Measurements from ENCODE around the gene TMEM238. TPM values are rescaled to one million over a fixed set of nuclear protein-coding genes. Genes with fewer than 3 reads are reported as not detected.
"Not testable (repeated sequence)": the region's sequence is repeated elsewhere in the genome, so short reads cannot be mapped to it uniquely, and the experiment has no call there.

TMEM238 gene
- total RNA-seq, 2 experiments from 2014 or later, result 9.4 to 10.6 TPM

DNA sequence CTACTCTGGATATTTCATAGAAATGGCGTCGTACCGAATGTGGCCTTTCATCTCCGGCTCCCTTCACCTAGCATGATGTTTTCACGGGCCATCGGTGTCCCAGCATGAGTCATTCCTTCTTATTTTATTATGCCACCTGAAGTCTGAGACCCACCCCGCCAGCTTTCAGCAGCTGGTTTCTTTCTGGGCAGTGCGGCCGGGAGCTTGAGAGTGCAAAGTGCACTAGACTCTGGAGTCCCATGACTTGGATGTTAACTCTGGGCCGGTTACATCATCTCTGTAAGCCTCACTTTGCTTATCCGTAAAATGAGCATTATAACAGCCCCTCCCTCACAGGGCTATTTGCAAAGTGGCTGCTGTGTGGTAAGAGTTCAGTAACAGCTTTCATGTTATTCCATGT, 50.2 kb downstream of the TMEM238 start:
- ChIA-PET POLR2A (no interaction called here), CTCF (no interaction called here)
- Mint-ChIP-seq H3K27me3 (peaks cover 6% of the 10 kb centered on the region), H3K4me3 (no peak overlapping the region), H3K4me1 (ENCODE audit: low read depth) (peaks cover 6% of the 10 kb centered on the region), H3K36me3 (ENCODE audit: low read depth) (no peaks in the 10 kb centered on the region), H3K9me3 (no peaks in the 10 kb centered on the region), H3K27ac (no peak overlapping the region)
- no peak for TF ChIP-seq CTCF (IDR thresholded peaks at IDR 0.05)
- ATAC-seq, result no peak
- no peak for DNase-seq
- intact Hi-C loops (cut with micrococcal nuclease), result no loop called here

DNA sequence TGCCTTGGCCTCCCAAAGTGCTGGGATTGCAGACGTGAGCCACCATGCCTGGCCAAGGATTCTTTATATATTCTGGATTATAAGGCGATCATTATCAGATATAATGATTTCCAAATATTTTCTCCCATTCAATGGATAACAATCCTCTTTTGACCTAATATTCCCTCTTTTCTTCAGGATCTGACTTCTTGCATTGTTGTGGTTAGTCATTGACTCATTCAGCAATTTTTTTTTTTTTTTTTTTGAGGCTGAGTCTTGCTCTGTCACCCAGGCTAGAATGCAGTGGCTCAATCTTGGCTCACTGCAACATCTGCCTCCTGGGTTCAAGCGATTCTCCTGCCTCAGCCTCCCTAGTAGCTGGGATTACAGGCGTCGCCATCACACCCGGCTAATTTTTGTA, 54.3 kb downstream of the TMEM238 start:
- H3K27ac Mint-ChIP-seq; H3K9me3 Mint-ChIP-seq; H3K27me3 Mint-ChIP-seq; POLR2A ChIA-PET; H3K4me3 Mint-ChIP-seq; H3K36me3 Mint-ChIP-seq (ENCODE audit: low read depth); H3K4me1 Mint-ChIP-seq (ENCODE audit: low read depth); intact Hi-C loops (cut with micrococcal nuclease); CTCF ChIA-PET; ATAC-seq; DNase-seq: not testable (repeated sequence)

Other genes starting within 250 kb of the TMEM238 start
- not detected for gene TNNT1, start 235.1 kb downstream of the TMEM238 start, total RNA-seq
- gene TNNI3, start 226.6 kb downstream of the TMEM238 start, total RNA-seq, result not detected
- gene DNAAF3, start 217.7 kb downstream of the TMEM238 start, total RNA-seq, result not detected
- not detected for gene SYT5, start 204.0 kb downstream of the TMEM238 start, total RNA-seq
- not detected for gene PTPRH, start 174.8 kb downstream of the TMEM238 start, total RNA-seq
- gene TMEM86B, start 155.5 kb downstream of the TMEM238 start, total RNA-seq, result 1 to 10 TPM; 5.8 to 6.2 TPM
- 100 to 1,000 TPM; 197 to 207 TPM for gene PPP6R1, start 125.3 kb downstream of the TMEM238 start, total RNA-seq
- gene HSPBP1, start 104.2 kb downstream of the TMEM238 start, total RNA-seq, result 10 to 100 TPM; 46.4 to 47.1 TPM
- 1 to 10 TPM; 5.1 to 5.8 TPM for gene BRSK1, start 100.3 kb downstream of the TMEM238 start, total RNA-seq
- gene TMEM150B, start 59.0 kb downstream of the TMEM238 start, total RNA-seq, result not detected
- 10 to 100 TPM; 32.6 to 33.1 TPM for gene KMT5C, start 44.4 kb downstream of the TMEM238 start, total RNA-seq
- not detected for gene COX6B2, start 29.6 kb downstream of the TMEM238 start, total RNA-seq
- not detected for gene GARIN5B, start 21.0 kb downstream of the TMEM238 start, total RNA-seq
- under 1 TPM in 1 of 2 experiments, not detected in 1; 0.18 TPM for gene IL11, start 13.8 kb downstream of the TMEM238 start, total RNA-seq
- gene TMEM190, start 7.5 kb downstream of the TMEM238 start, total RNA-seq, result not detected
- gene RPL28, start 1.6 kb upstream of the TMEM238 start, total RNA-seq, result 1,000 to 10,000 TPM; 3,001 to 3,058 TPM
- gene UBE2S, start 23.5 kb upstream of the TMEM238 start, total RNA-seq, result 100 to 1,000 TPM; 229 to 241 TPM
- not detected for gene SHISA7, start 59.0 kb upstream of the TMEM238 start, total RNA-seq
- gene ISOC2, start 77.3 kb upstream of the TMEM238 start, total RNA-seq, result 10 to 100 TPM; 29.0 to 29.3 TPM
- gene C19orf85, start 80.5 kb upstream of the TMEM238 start, total RNA-seq, result not detected
- gene ZNF628, start 92.3 kb upstream of the TMEM238 start, total RNA-seq, result 1 to 10 TPM; 8.4 to 8.6 TPM
- gene NAT14, start 100.9 kb upstream of the TMEM238 start, total RNA-seq, result 10 to 100 TPM; 18.9 to 19.9 TPM
- under 1 TPM; 0.67 to 0.70 TPM for gene SSC5D, start 104.1 kb upstream of the TMEM238 start, total RNA-seq
- gene SBK2, start 152.8 kb upstream of the TMEM238 start, total RNA-seq, result not detected
- gene SBK3, start 161.3 kb upstream of the TMEM238 start, total RNA-seq, result not detected
- gene ZNF579, start 196.6 kb upstream of the TMEM238 start, total RNA-seq, result 1 to 10 TPM; 7.2 TPM
- gene FIZ1, start 215.2 kb upstream of the TMEM238 start, total RNA-seq, result 10 to 100 TPM; 11.4 to 13.2 TPM
- 10 to 100 TPM; 11.0 to 12.3 TPM for gene ZNF524, start 216.0 kb upstream of the TMEM238 start, total RNA-seq
- gene ZNF865, start 221.4 kb upstream of the TMEM238 start, total RNA-seq, result 10 to 100 TPM; 10.6 to 11.7 TPM
- gene ZNF784, start 240.3 kb upstream of the TMEM238 start, total RNA-seq, result 1 to 10 TPM; 3.6 to 3.7 TPM